Measurements from ENCODE around the gene UTP3. TPM values are rescaled to one million over a fixed set of nuclear protein-coding genes. Genes with fewer than 3 reads are reported as not detected.
"Not testable (repeated sequence)": the region's sequence is repeated elsewhere in the genome, so short reads cannot be mapped to it uniquely, and the experiment has no call there.

The UTP3 gene
- total and polyA plus RNA-seq, 9 of the 15 experiments (the other 6 are each of a cell fraction or from before 2014, with no cell fraction given): 11.9 to 69.3 (median 34.0) TPM

DNA sequence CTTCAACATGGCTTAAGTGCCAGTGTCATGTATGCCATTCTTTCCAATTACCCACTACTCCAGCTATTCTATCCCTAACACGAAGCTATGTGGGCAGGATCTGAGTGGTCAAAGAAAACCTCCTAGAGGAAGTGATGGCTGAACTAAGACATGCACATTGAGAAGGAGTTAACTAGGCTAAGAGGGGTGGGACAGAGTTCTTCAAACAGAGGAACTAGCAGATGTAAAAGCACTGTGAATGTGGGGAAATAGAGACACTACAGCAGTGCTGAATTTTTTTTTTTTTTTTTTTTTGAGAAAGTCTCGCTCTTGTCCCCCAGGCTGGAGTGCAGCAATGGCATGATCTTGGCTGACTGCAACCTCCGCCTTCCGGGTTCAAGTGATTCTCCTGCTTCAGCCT is 28.2 kb upstream of the UTP3 start:
- no peak overlapping the region for H2AFZ ChIP-seq (ENCODE audit: low read depth, low read length)
- WGBS (ENCODE audit: insufficient coverage, low coverage, missing lambda C conversion rate): 45% methylated on average over 4 of the region's 4 CpGs
- in situ Hi-C loops (cut with MboI): no loop called here
- H4K20me1 ChIP-seq (replicated peaks; ENCODE audit: control insufficient read depth, insufficient read depth, low read length): no peaks in the 10 kb centered on the region
- POLR2A ChIA-PET: interaction anchor here (0.6 kb wide), 1 partner anchor 1033 kb away, joined by 3 read pairs; no protein-coding TSS in a partner anchor
- intact Hi-C loops (cut with micrococcal nuclease): no loop called here
- no peaks in the 10 kb centered on the region for H3K27me3 ChIP-seq (ENCODE audit: control insufficient read depth in 2 of 2, insufficient read depth in 2 of 2, low read length in 2 of 2)
- no peak overlapping the region for H3K4me2 ChIP-seq (ENCODE audit: insufficient read depth, low read length)
- H3K9me3 ChIP-seq (replicated peaks; ENCODE audit: control insufficient read depth, insufficient read depth, low read depth, low read length): no peaks in the 10 kb centered on the region
- H3K9me1 ChIP-seq (ENCODE audit: control insufficient read depth, insufficient read depth, low read length): no peaks in the 10 kb centered on the region
- CTCF ChIA-PET (ENCODE audit: low intra/inter-chr PET ratio): no interaction called here
- no peak for FAIRE-seq
- ATAC-seq: peak; percentile 47
- no peaks in the 10 kb centered on the region for H3K79me2 ChIP-seq (ENCODE audit: control insufficient read depth, insufficient read depth, low read length)
- no peak for TF ChIP-seq MEF2D (tag; conservative IDR thresholded peaks at IDR 0.05; ENCODE audit: low read depth)
- no peak for TF ChIP-seq ZNF384 (IDR thresholded peaks at IDR 0.05; ENCODE audit: low read depth, low read length)
- no peak for TF ChIP-seq KLF1 (tag; IDR thresholded peaks at IDR 0.05)
- TF ChIP-seq MAZ (CRISPR knock-in tag; conservative IDR thresholded peaks at IDR 0.05 in 1 of 2, IDR thresholded peaks at IDR 0.05 in 1 of 2): no peak
- TF ChIP-seq KLF16 (IDR thresholded peaks at IDR 0.05): no peak
- no peak for TF ChIP-seq SOX6 (IDR thresholded peaks at IDR 0.05)
- TF ChIP-seq, protein P1, sequence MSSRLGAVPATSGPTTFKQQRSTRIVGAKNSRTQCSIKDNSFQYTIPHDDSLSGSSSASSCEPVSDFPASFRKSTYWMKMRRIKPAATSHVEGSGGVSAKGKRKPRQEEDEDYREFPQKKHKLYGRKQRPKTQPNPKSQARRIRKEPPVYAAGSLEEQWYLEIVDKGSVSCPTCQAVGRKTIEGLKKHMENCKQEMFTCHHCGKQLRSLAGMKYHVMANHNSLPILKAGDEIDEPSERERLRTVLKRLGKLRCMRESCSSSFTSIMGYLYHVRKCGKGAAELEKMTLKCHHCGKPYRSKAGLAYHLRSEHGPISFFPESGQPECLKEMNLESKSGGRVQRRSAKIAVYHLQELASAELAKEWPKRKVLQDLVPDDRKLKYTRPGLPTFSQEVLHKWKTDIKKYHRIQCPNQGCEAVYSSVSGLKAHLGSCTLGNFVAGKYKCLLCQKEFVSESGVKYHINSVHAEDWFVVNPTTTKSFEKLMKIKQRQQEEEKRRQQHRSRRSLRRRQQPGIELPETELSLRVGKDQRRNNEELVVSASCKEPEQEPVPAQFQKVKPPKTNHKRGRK (tag; IDR thresholded peaks at IDR 0.05): no peak
- no peak for TF ChIP-seq NFRKB (IDR thresholded peaks at IDR 0.05; ENCODE audit: low read depth)
- peaks cover 0 to 3% of the 10 kb centered on the region in 2 experiments; a peak in 2 of 5 replicates for H3K4me1 ChIP-seq (replicated peaks in 1 of 2; ENCODE audit: control insufficient read depth in 2 of 2, insufficient read depth in 2 of 2, low read length in 2 of 2)
- H3K27ac ChIP-seq (ENCODE audit: extremely low read depth, low read depth, low read length): no peak overlapping the region
- no peak overlapping the region for H3K9ac ChIP-seq (ENCODE audit: insufficient read depth in 1 of 2, low read depth in 2 of 2, low read length in 2 of 2)
- H3K4me3 ChIP-seq: no peak overlapping the region
- DNase-seq (ENCODE audit: extremely low read depth in 1 of 4, low spot score in 3 of 4): no peak
- H3K36me3 ChIP-seq (ENCODE audit: control insufficient read depth, insufficient read depth, low read length): no peaks in the 10 kb centered on the region
- no TSS peak for BruUV-seq (replicated peaks)

DNA sequence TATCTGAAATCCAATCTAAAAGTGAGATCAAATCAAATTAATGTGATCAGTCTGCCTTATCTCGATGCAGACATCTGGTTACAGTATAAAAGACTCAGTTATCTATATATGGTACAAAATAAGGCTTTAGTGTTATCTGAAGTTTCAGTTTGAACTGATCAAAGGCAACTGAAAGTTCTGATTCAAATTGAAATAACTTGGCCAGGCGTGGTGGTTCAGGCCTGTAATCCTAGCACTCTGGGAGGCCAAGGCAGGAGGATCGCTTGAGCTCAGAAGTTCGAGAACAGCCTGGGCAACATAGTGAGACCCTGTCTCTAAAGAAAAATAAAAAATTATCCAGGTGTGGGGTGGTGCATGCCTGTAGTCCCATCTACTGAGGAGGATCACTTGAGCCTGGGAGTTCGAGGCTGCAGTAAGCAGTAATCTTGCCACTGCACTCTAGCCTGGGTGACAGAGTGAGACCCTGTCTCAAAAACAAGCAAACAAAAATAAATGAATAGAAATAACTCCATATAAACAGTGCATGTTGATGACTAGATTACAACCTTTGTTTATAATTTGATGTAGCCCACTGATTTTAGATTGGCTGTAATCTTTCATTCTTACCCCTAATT is 26.9 kb upstream of the UTP3 start:
- H2AFZ ChIP-seq (ENCODE audit: low read depth, low read length); H3K4me1 ChIP-seq (replicated peaks in 1 of 2; ENCODE audit: control insufficient read depth in 2 of 2, insufficient read depth in 2 of 2, low read length in 2 of 2); POLR2A ChIA-PET; H3K4me2 ChIP-seq (ENCODE audit: insufficient read depth, low read length); in situ Hi-C loops (cut with MboI); H3K79me2 ChIP-seq (ENCODE audit: control insufficient read depth, insufficient read depth, low read length); intact Hi-C loops (cut with micrococcal nuclease); H4K20me1 ChIP-seq (replicated peaks; ENCODE audit: control insufficient read depth, insufficient read depth, low read length); H3K36me3 ChIP-seq (ENCODE audit: control insufficient read depth, insufficient read depth, low read length); CTCF ChIA-PET (ENCODE audit: low intra/inter-chr PET ratio); H3K9me3 ChIP-seq (replicated peaks; ENCODE audit: control insufficient read depth, insufficient read depth, low read depth, low read length); H3K9me1 ChIP-seq (ENCODE audit: control insufficient read depth, insufficient read depth, low read length); FAIRE-seq; H3K27ac ChIP-seq (ENCODE audit: extremely low read depth, low read depth, low read length); ATAC-seq; DNase-seq (ENCODE audit: extremely low read depth in 1 of 4, low spot score in 3 of 4); H3K27me3 ChIP-seq (ENCODE audit: control insufficient read depth in 2 of 2, insufficient read depth in 2 of 2, low read length in 2 of 2); H3K9ac ChIP-seq (ENCODE audit: insufficient read depth in 1 of 2, low read depth in 2 of 2, low read length in 2 of 2); BruUV-seq (replicated peaks); H3K4me3 ChIP-seq: not testable (repeated sequence)
- 27% methylated on average over 5 of the region's 5 CpGs for WGBS (ENCODE audit: insufficient coverage, low coverage, missing lambda C conversion rate)

Measured in K562 (cell line).